Cardiac muscle cell (in vitro differentiated cells and primary cell): ENCODE results near the gene ZNF629. TPM values are rescaled to one million over a fixed set of nuclear protein-coding genes. Genes with fewer than 3 reads are reported as not detected.

Source experiments
- DNase-seq, 2 donors: peaks; one replicate each; pipeline versions ENCODE4 v3.0.0 to v3.0.0-alpha.2; 2010 to 2017; ENCODE audit warnings: low read depth in 1 of 2, low spot score in 1 of 2
- H3K27ac ChIP-seq: fragments of 200-600 bp; sonication (generic); 2 replicates; pipeline ENCODE4 v1.5.1; 2016
- H3K27me3 ChIP-seq: fragments of 200-600 bp; sonication (generic); 2 replicates; pipeline ENCODE4 v1.6.0; 2016; ENCODE audit warnings: control low read depth
- H3K36me3 ChIP-seq: fragments of 200-600 bp; sonication (generic); 2 replicates; pipeline ENCODE4 v1.5.1; 2016; ENCODE audit warnings: control low read depth
- H3K4me1 ChIP-seq: fragments of 200-600 bp; sonication (generic); 2 replicates; pipeline ENCODE4 v1.8.1; 2017; ENCODE audit warnings: low read depth, mild to moderate bottlenecking, mixed run types
- H3K4me3 ChIP-seq: fragments of 200-600 bp; sonication (generic); 2 replicates; pipeline ENCODE4 v1.5.1; 2016; ENCODE audit warnings: mild to moderate bottlenecking
- H3K9me3 ChIP-seq: fragments of 200-600 bp; sonication (generic); 2 replicates; pipeline ENCODE4 v1.5.1; 2017; ENCODE audit warnings: low read depth, mild to moderate bottlenecking, control low read depth
- CTCF ChIP-seq: IDR thresholded peaks from 2 replicates; pipeline ENCODE4 v1.5.1; 2012; ENCODE audit warnings: low read depth, mild to moderate bottlenecking, low read length
- polyA plus RNA-seq: library from polyadenylated mRNA; unstranded; fragments of >200 nt; fragmentation: Nextera tagmentation; extraction: Ambion mirVana; gene quantifications from 2 replicates; pipeline ENCODE4 v1.2.1, GENCODE V29; 2016
- total RNA-seq: library from RNA; depleted of rRNA; stranded (reverse); fragments of >200 nt; gene quantifications from 2 replicates; pipeline ENCODE4 v1.2.3, GENCODE V29; 2016

Gene ZNF629
- total and polyA plus RNA-seq, 2 experiments from 2014 or later: 20.1 to 50.9 TPM

DNA sequence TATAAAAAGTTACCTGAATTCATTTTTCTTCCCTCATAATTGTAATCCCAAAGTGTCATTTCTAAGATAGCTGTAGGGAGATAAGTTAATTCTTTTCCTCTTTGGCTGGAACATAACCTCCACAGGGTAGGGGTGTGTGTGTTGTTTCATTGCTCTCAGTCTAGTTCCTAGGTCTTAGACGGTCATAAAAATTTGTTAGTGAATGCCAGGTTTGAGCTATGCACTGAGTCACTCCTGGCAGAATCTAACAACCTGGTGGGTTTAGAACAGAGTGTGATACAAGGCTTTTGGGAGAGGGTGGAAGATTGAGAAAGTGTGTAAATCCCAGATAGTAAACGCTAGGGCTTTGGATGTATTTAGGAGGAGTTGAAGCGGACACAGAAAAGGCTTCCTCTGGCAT is 39.7 kb downstream of the ZNF629 start:
- H3K36me3 ChIP-seq: peaks cover 14% of the 10 kb centered on the region
- peak overlapping the region; percentile 68 for H3K27ac ChIP-seq
- DNase-seq: peak in 1 of 2 donors; percentile 18
- H3K4me1 ChIP-seq: no peaks in the 10 kb centered on the region
- H3K4me3 ChIP-seq: peak overlapping the region; percentile 35
- TF ChIP-seq CTCF: no peak
- no peaks in the 10 kb centered on the region for H3K27me3 ChIP-seq
- H3K9me3 ChIP-seq: no peaks in the 10 kb centered on the region

DNA sequence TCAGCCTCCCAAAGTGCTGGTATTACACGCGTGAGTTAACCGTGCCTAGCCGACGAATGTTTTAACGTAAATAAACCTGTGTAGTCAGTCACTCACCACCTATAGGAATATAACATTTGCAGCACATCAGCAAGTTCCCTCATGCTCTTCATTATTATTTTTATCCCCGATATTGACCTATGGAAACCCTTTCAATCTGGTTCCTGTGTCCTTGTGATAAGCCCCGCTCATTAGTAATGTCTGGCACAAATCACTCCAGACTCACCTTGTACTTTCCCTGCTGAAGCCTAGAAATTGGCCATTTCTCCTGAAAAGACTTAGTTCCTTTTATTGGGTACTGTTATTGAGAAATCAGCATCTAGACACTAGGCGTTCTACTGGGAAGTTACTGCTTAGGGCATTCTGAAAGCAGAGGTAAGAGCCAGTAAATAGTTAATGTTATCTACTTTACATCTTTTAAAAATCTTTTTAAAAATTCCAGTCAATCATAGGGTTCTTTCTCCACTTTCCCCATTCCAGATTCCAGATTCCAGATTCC is 40.3 kb downstream of the ZNF629 start:
- TF ChIP-seq CTCF: no peak
- H3K4me1 ChIP-seq: no peaks in the 10 kb centered on the region
- no peak overlapping the region for H3K27ac ChIP-seq
- H3K27me3 ChIP-seq: no peaks in the 10 kb centered on the region
- H3K36me3 ChIP-seq: peaks cover 14% of the 10 kb centered on the region
- H3K4me3 ChIP-seq: no peak overlapping the region
- no peak for DNase-seq
- H3K9me3 ChIP-seq: no peaks in the 10 kb centered on the region

DNA sequence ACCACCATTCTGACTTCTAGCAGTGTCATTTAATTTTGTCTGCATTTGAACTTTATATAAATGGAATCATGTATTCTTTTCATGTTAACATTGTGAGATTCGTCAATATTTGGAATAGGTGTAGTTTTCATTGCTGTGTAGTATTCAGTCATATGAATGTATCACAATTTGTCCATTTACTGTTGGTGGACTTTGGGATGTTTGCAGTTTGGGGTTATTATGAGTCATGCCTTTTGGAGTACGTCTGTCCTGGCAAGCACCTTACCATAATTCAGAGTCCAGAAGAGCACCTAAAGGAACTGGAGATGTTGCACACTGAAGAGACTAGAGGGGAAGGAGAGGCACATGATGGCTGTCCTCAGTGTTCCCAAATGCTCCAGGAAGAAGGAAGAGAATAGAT is 41.9 kb downstream of the ZNF629 start:
- H3K4me3 ChIP-seq: no peak overlapping the region
- no peaks in the 10 kb centered on the region for H3K9me3 ChIP-seq
- H3K27ac ChIP-seq: no peak overlapping the region
- peaks cover 14% of the 10 kb centered on the region for H3K36me3 ChIP-seq
- H3K27me3 ChIP-seq: no peaks in the 10 kb centered on the region
- DNase-seq: no peak
- no peak for TF ChIP-seq CTCF
- no peaks in the 10 kb centered on the region for H3K4me1 ChIP-seq

DNA sequence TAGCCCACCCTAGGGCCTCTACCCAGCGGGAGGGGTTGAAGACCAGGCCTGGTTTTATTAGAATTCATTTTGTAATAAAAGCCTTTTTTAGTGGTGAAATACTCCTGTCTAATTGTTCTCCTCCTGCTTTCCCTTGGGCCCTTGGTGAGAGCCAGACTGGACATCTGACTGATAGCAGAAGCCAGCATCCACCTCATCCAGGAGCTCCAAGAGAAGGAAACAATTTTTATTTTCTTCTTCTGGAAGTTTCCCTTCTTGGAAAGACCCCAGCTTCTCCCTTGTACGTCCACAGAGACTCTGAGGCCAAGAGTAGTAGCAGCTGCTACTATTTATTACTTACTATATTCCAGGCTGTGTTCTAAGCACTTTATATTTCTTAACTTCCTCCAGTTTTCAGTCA is 42.8 kb downstream of the ZNF629 start:
- Histone ChIP-seq H3K27me3 (no peaks in the 10 kb centered on the region), H3K27ac (no peak overlapping the region), H3K4me3 (no peak overlapping the region), H3K36me3 (peaks cover 19% of the 10 kb centered on the region), H3K9me3 (no peaks in the 10 kb centered on the region), H3K4me1 (no peaks in the 10 kb centered on the region)
- DNase-seq: no peak
- TF ChIP-seq CTCF: no peak

- Histone ChIP-seq H3K27me3 (no peaks in the 10 kb centered on the region), H3K4me1 (no peaks in the 10 kb centered on the region), H3K4me3 (no peak overlapping the region), H3K36me3 (peaks cover 19% of the 10 kb centered on the region), H3K27ac (no peak overlapping the region), H3K9me3 (no peaks in the 10 kb centered on the region)
- no peak for DNase-seq
- TF ChIP-seq CTCF: no peak
These were observed 43.3 kb downstream of the ZNF629 start for GRCh38 chr16:30743716-30744115.

DNA sequence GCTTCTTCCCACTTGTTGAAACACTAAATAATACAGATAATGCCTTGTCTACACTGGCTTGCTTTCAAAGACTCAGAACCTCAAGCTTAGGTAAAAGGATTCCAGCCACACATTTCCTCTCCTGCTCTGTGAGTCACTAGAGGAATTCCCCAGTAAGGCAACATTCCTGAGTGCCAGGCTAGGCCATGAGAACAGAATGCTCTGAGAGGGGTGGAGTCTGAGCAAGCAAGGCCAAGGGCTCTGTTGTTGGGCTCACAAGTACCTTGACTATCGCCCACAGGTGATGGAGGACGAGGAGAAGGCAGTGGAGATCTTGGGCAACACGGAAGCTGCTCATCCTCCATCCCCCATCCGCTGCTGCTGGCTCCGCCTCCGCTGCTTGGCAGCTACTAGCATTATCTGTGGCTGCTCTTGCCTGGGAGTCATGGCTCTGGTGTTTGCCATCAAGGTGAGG is 45.5 kb downstream of the ZNF629 start:
- Histone ChIP-seq H3K27ac (peak overlapping the region; percentile 94), H3K4me3 (no peak overlapping the region), H3K9me3 (no peaks in the 10 kb centered on the region), H3K27me3 (no peaks in the 10 kb centered on the region), H3K4me1 (no peaks in the 10 kb centered on the region), H3K36me3 (peaks cover 35% of the 10 kb centered on the region)
- DNase-seq: peak; percentile 64 to 75
- TF ChIP-seq CTCF: no peak
